ENCODE measurements around the gene TEX26.

Gene TEX26

GRCh38 chr13:30982506-30982905, 50.0 kb downstream of the TEX26 start:
- DNase-seq = no peak

GRCh38 chr13:30982906-30983305, 50.5 kb downstream of the TEX26 start:
- no peak for DNase-seq

- no peak for DNase-seq
Measured at GRCh38 chr13:30983431-30983830, 51.0 kb downstream of the TEX26 start.

- no peak for DNase-seq
Measured at GRCh38 chr13:30984620-30985019, 52.2 kb downstream of the TEX26 start.

- DNase-seq = no peak
Measured at GRCh38 chr13:30985637-30986205, 53.3 kb downstream of the TEX26 start.

- DNase-seq = no peak
Measured at GRCh38 chr13:30991184-30991583, 58.7 kb downstream of the TEX26 start.

GRCh38 chr13:30991922-30992321, 59.5 kb downstream of the TEX26 start:
- no peak for DNase-seq

- DNase-seq = no peak
Measured at GRCh38 chr13:30995331-30995730, 62.9 kb downstream of the TEX26 start.

GRCh38 chr13:30997697-30998096, 65.2 kb downstream of the TEX26 start:
- DNase-seq = no peak

GRCh38 chr13:30998136-30999088, 66.0 kb downstream of the TEX26 start:
- DNase-seq = no peak

- no peak for DNase-seq
Measured at GRCh38 chr13:31000889-31001288, 68.4 kb downstream of the TEX26 start.

GRCh38 chr13:31001647-31002046, 69.2 kb downstream of the TEX26 start:
- no peak for DNase-seq

GRCh38 chr13:31005066-31005465, 72.6 kb downstream of the TEX26 start:
- no peak for DNase-seq

GRCh38 chr13:31007417-31007816, 75.0 kb downstream of the TEX26 start:
- DNase-seq = no peak

GRCh38 chr13:31008400-31009115, 76.1 kb downstream of the TEX26 start:
- no peak for DNase-seq

- DNase-seq = no peak
Measured at GRCh38 chr13:31009166-31009565, 76.7 kb downstream of the TEX26 start.

- DNase-seq = no peak
Measured at GRCh38 chr13:31010296-31010695, 77.8 kb downstream of the TEX26 start.

GRCh38 chr13:31011193-31011860, 78.9 kb downstream of the TEX26 start:
- no peak for DNase-seq

GRCh38 chr13:31011901-31012654, 79.6 kb downstream of the TEX26 start:
- DNase-seq = peak; percentile 10

- DNase-seq = peak; percentile 20
Measured at GRCh38 chr13:31012655-31013024, 80.2 kb downstream of the TEX26 start.

- peak; percentile 16 for DNase-seq
Measured at GRCh38 chr13:31014456-31014855, 82.0 kb downstream of the TEX26 start.

- DNase-seq = no peak
Measured at GRCh38 chr13:31015199-31015598, 82.7 kb downstream of the TEX26 start.

Data from hematopoietic multipotent progenitor cell treated with erythropoietin and hydrocortisone succinate and interleukin-3 and kit ligand, for 4 days (in vitro differentiated cells).